Left hindlimb (tissue), 1 donor: Measurements from ENCODE around the gene STIM1.
"Not testable (repeated sequence)": the region's sequence is repeated elsewhere in the genome, so short reads cannot be mapped to it uniquely, and the experiment has no call there.

Source experiments
- DNase-seq: peaks from one replicate; pipeline ENCODE4 v3.0.0-alpha.2; 2018

The STIM1 gene

GRCh38 chr11:4040461-4040860, 185.0 kb downstream of the STIM1 start:
- no peak for DNase-seq

DNA sequence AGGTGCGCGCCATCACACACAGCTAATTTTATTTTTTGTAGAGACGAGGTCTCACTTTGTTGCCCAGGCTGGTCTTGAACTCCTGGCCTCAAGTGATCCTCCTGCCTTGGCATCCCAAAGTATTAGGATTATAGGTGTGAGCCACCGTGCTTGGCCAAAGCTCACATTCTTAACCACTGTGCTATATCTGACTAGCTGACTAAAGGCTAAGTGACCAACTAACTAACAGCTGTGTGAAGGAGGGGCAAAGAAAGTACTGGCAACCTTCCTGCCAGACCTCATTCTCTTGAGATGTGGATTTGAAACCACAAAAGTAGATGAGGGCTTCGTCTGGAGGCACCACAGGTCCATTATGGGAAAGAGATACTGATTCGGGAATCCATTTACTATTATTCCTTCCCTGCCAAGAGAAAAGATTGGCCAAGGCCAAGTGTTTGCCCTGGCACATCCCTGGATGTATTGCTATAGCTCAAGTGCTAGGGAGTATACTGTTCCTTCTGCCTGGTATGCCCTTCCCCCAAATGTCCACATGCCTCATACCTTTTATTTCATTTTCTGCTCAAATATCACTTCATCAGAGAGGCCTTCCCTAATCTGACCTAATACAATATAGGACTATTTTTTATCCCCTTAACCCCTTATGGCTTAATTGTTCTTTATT, 186.4 kb downstream of the STIM1 start:
- no peak for DNase-seq

DNA sequence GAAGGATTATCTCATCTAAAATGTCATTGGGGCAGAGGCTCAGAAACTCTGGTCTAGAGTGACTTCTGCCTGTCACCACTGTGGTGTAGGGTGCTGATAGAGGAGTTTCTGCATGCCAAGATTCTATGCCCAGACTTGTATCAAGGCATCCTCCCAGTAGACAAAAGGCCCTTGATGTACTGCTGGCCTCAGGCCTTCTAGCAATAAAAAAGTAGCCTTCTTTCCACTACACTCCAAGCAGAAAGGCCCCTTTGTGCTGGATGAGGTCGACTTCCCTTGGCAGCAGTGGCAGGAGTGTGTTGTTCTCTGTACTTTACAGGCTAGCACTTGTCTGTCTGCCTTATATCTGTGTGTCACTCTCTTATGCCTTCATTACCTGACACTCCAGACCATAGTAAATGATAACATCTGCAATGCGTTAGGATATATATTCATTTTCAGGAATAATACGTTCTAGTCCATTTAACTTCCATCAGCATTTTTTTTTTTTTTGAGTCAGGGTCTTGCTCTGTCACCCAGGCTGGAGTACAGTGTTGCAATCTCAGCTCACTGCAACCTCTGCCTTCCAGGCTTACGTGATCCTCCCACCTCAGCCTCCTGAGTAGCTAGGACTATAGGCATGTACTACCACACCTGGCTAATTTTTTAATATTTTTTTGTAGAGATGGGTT, 189.6 kb downstream of the STIM1 start:
- peak; percentile 37 for DNase-seq

DNA sequence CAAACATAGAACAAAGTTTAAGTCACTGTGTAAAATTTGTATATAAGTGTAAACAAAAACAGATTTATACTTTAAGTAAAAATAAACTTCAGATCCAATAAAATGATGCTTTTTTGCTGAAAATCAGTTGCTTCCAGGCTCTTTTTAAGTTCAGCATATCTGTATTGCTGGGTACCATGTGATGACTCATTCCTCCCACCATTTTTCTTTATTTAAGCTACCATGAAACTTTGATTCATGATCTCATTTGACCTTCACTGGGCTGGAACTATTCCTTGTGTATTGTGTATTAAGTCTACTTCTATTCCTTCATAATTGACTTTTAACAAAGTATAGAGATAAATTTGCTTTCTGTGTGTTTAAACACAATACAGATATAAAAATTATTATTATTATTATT, 192.9 kb downstream of the STIM1 start:
- no peak for DNase-seq

DNA sequence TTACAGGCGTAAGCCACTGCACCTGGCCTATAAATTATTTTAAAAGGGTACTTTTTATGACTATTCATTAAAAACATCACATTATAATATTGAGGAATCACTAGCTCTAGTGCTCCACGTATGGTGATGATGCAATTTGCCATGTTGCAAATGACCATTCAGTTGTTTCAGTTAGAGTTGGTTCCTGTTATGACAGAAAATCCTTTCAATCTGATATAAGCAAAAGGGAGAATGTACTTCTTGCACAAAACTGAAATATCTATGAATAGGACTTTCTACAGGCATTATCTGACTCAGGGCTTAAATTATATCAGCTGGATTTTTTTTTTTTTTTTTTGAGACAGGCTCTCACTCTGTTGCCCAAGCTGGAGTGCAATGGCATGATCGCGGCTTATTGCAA, 193.5 kb downstream of the STIM1 start:
- DNase-seq = no peak

DNA sequence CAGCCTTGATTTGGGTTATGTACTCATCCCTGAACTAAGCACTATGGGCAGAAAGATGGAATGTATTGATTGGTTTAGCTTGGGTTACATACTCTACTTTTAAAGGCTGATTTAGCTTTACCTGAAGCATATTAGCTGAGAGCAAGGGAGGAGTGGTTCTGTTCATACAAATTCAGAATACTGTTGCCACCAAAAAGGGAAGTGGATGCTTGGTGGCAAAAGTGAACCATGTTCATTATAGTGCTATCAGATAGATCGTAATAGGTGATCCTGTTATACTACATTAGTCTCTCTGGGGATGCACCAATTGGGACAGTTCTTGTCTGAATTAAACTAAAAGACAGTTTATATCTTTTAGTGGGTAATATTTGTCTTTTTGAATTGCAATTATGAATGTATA, 194.7 kb downstream of the STIM1 start:
- no peak for DNase-seq

GRCh38 chr11:4053200-4053599, 197.7 kb downstream of the STIM1 start:
- not testable (repeated sequence) for DNase-seq

- DNase-seq = no peak
Measured at GRCh38 chr11:4054643-4055042, 199.2 kb downstream of the STIM1 start.

DNA sequence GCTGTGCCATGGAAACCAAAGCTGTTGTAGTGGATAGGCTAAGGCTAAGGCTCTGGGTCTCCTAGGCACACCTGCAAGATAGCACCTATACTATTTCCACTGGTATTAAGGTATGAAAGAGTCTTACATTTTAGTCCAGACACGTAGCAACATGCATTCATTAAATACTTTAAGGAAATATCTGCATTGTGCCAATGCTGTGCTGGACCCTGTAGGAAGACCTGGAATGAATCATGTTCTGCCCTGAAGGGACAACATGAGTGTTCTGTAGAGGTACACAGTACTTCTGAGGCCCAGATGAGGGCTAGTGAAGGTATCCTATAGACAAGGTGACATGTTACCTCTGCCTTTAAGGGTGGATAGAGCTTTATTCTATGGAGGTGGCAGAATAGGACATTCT, 204.0 kb downstream of the STIM1 start:
- no peak for DNase-seq

GRCh38 chr11:4060182-4060923, 204.9 kb downstream of the STIM1 start:
- no peak for DNase-seq

- no peak for DNase-seq
Measured at GRCh38 chr11:4061700-4062099, 206.2 kb downstream of the STIM1 start.

DNA sequence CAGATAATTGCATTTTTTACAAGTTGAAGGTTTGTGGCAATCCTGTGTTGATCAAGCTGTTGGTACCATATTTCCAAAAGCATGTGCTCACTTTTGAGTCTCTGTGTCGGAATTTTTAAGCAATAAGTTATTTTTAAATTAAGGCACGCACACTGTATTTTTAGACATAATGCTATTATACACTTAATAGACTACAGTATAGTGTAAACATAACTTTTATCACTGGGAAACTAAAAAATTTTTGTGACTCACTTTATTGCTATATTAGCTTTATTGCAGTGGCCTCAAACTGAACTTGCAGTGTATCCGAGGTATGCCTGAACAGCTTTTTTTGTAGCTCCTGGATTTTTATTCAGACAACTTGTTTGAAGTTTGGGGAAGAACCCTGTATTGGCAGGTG, 207.9 kb downstream of the STIM1 start:
- DNase-seq = no peak

DNA sequence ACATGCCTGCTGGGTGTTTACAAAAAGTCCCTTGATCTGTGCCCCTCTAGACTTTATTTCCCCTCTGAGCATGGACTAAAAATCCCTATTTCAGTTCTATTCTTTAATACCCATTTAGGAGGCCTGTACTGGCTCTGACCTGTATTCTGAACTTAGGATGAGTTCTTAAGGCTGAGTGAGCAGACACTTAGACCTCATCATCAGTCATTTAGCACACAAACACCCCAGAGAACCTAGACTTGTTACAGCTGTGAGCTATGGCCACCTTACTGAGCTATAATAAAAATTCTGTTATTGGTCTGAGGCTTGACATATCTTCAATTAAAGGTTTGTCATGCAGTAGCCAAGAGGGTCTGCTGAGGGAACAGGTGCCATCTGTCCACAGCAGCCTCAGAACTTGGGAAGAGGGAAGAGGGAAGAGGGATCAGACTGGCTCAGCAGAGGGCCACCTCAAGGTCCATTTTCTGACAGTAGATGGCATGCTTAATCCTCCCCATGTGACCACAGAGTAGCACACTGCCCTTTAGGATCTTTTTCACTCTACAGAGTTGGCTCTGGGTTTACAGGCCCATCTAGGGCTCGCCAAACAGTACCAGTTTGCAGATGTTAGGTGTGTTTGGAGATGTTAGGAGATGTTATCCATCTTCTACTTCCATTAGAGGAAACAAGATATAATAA, 209.0 kb downstream of the STIM1 start:
- DNase-seq = no peak

DNA sequence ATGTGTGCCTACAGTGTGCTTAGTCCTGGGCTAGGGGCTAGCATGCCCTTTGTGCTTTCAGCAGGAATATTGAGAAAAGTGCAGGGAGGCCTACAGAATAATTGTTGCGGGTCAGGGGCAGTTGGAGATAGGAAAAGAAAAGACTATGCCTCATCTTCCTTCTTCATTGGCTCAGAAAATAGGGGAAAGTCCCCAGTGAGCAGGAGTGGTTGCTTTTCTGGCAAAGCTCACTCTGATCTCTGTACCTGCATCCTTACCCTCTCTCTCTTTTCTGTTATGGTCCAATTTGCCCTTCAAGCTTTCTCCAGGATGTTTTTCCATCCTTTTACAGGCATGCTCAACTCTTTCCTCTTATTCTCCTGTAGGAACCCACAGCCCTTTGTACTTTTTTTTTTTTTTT, 209.6 kb downstream of the STIM1 start:
- no peak for DNase-seq

- no peak for DNase-seq
Measured at GRCh38 chr11:4065601-4066377, 210.3 kb downstream of the STIM1 start.

- DNase-seq = no peak
Measured at GRCh38 chr11:4066910-4067309, 211.4 kb downstream of the STIM1 start.

DNA sequence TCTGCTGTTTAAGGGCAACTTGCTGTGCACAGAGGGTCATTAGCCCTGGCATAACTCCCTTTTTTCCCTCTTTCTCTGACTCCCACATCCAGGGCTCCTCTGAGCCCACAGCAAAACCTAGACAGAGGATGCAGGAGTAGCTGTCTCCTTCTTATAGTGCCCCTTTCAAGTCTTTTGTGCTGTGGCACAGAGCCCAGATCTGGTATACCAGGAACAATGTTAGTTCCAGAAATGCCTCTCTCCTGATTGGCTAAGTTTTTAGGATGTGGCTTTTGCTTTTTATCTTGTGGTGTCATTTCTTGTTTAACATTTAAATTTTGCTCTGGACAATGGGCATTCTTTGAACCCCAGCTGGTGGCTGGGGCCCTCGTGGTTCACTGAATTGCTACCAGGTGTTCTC, 213.5 kb downstream of the STIM1 start:
- DNase-seq = no peak

- DNase-seq = no peak
Measured at GRCh38 chr11:4071325-4071724, 215.9 kb downstream of the STIM1 start.

DNA sequence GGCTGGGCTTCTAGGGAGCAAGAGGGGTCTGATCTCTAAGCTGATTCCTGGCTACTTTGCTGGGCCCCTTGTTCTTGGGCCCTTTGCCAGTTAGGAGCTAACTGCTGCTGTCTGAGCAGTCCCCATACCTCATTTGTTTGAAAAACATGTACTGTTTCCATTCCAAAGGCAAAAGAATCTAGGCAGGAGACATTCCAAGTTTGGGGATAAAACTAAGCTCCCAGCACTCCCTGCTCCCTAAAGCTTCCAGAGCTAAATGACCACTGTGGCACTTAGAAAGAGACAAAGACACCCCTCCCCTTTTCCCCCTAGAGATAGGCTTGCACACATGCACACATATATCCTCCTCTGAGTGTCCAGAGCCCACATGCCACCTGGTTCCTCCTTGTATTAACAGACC, 216.4 kb downstream of the STIM1 start:
- DNase-seq = no peak

DNA sequence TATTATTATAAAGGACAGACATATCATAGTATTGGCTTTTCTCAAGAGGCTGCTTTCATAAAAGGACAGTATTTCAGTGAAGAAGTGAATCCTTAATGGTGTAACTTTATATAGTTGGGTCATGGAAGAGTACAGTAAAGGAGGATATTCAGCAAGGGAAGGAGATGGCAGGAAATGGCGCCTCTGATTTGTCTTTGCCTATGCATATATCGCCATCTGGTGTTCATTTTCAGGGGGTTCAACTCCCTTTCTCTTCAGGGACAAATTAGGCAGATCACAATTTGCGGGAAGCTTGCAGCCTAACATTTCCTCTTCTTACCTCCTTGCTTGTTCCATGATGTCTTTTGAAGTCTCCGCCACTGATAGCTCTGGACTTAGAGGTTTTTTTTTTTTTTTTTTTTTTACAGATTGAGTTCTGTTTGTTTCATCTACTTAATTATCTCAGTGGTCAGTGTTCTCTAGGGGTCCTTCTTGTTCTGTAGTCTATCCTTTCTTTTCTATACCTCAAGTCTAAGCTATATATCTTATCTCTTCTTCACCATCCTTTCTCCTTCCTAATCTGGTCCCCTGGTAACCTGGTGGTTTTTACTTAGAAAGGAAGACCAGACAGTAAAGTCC, 217.3 kb downstream of the STIM1 start:
- DNase-seq = peak; percentile 52

DNA sequence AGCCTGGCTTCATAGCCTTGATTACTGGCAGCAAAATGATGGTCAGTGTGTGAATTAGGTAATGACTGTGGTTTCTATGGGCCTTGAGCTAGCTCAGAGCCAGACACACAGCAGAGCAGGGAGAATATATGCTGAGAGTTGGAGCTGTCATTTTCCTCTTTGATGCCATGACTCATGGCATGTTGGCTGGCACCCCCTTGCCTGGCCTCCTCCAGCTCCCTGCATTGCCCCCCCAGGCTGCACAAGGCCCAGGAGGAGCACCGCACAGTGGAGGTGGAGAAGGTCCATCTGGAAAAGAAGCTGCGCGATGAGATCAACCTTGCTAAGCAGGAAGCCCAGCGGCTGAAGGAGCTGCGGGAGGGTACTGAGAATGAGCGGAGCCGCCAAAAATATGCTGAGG, 218.8 kb downstream of the STIM1 start:
- no peak for DNase-seq

GRCh38 chr11:4076774-4077173, 221.3 kb downstream of the STIM1 start:
- no peak for DNase-seq
